ENCODE measurements around the gene RPS27.

DNA sequence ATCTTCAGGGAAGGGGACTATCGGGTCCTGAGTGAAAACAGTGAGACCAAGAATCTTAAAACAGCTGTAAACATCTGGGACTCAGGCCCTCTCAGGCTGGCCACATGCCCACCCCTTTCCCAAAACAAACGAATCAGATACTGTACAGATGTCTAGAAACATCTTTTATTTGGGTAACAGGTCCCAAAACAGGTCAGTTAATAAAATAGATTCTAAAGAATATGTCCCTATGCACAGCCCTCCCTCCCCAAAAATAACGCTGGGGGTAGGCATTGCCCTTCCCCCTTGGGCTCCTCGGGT lies 31.7 kb upstream of the RPS27 start:
- TF ChIP-seq, protein P1, sequence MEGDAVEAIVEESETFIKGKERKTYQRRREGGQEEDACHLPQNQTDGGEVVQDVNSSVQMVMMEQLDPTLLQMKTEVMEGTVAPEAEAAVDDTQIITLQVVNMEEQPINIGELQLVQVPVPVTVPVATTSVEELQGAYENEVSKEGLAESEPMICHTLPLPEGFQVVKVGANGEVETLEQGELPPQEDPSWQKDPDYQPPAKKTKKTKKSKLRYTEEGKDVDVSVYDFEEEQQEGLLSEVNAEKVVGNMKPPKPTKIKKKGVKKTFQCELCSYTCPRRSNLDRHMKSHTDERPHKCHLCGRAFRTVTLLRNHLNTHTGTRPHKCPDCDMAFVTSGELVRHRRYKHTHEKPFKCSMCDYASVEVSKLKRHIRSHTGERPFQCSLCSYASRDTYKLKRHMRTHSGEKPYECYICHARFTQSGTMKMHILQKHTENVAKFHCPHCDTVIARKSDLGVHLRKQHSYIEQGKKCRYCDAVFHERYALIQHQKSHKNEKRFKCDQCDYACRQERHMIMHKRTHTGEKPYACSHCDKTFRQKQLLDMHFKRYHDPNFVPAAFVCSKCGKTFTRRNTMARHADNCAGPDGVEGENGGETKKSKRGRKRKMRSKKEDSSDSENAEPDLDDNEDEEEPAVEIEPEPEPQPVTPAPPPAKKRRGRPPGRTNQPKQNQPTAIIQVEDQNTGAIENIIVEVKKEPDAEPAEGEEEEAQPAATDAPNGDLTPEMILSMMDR (conservative IDR thresholded peaks at IDR 0.05; ENCODE audit: low read length) = no peak
- TF ChIP-seq EZH2phosphoT487 (IDR thresholded peaks at IDR 0.05; ENCODE audit: borderline replicate concordance) = no peak

All from Loucy (cell line).